Amniotic stem cell (primary cell): Measurements from ENCODE around the gene PPP2R5C.

Experiments used
- DNase-seq: peaks from one replicate; lab custom pipeline; 2025; lab: John Stamatoyannopoulos, UW

PPP2R5C gene

GRCh38 chr14:101814934-101815333 is 53.4 kb downstream of the PPP2R5C start:
- no peak for DNase-seq

DNA sequence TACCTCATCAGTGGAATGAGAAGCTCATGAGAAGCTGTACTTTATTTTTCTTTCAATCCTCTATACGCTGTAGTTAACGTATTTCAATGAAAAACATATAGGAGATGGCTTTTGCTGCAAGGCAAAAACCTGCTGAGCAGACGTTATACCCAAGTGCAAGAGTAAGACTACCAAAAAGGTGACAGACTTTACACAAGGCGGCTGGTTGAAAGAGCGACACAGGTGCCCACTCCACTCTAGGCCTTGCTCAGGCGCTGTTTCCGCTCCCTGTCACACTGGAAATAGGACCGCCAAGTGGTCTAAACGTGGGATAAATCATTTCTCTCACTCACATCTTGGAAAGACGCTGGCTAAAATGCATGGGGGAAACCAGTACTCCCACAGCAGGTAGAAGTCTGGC is 54.5 kb downstream of the PPP2R5C start:
- DNase-seq: no peak

- DNase-seq: no peak
Measured at GRCh38 chr14:101817501-101818001, 56.0 kb downstream of the PPP2R5C start.

GRCh38 chr14:101819251-101819990 is 57.9 kb downstream of the PPP2R5C start:
- DNase-seq: no peak

DNA sequence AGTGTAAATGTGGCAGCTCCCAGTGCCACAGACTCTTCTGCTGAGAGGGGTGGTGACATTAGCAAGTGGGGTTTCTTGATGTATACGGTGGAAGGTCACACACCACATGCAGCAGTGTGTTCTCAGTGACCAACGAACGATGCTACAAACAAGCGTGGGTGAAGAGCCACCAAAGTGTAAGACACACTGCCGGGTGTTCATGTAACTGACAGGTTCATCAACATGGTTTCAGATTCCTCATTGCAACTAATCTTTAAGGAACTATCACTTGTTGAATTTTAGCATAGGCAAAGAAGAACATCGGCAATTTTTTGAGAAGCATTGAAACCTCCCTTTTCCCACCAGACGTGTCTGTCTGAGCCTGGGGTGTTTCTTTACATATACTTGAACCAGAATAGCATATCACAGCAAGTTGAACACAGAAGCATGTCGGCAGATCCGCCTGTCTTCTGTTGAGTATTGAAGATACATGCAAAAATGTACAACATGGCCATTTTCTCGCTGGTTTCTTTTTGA is 58.8 kb downstream of the PPP2R5C start:
- DNase-seq: no peak

DNA sequence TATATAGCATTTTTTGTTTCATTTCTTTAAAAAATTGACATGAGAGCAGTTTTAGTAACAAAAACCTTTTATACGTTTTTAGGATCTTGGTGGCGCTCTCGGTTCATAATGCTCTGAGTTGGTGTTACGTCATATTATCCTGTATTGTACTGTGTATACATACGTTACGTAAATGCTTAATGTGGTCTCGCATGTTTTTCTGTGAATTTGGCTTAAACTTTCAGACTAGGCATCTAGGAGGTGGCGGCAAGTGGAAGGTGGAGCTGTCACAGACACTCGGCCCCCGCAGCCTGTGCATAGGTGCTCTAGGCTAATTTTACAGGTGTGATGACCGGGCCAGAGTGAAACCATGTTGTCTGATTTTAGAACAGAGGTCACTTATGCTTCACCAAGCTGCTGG is 60.0 kb downstream of the PPP2R5C start:
- no peak for DNase-seq

- DNase-seq: no peak
Measured at GRCh38 chr14:101823066-101823465, 61.6 kb downstream of the PPP2R5C start.

GRCh38 chr14:101823511-101824120 is 62.1 kb downstream of the PPP2R5C start:
- DNase-seq: no peak

DNA sequence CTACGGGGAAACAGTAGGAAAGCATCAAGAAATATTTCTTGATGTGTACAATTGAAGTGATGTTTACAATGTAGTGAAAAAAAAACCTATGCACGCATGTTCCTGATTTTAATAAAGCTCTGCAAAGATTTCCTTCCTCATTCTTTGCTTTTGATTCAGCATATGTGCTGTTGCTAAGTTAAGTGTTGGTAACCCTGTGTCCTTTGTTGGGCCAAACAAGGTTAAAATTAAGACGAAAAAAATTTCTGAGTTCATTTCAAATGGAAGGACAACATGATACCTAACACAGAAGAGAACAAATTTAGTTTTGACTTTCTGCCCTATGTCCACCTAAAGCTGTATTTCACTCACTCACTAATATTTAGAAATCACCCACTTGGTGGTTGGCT is 62.8 kb downstream of the PPP2R5C start:
- DNase-seq: no peak

DNA sequence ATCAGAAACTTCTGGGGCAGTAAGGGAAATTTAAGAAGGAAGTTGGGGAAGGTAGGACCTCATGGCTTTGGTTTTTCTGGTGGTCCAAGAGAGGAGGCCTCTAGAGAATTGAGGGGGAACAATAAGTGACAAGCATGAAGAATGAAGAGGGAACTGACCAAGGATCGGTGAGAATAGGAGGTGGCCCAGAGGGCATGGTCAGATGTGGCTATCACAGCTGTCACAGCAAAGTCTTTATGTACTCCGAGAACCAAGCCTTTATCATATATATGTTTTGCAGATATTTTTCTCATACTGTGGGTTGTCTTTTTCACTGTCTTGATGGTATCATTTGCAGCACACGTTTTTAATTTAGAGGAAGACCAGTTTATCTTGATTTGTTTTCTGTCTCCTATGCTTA is 64.3 kb downstream of the PPP2R5C start:
- DNase-seq: no peak

DNA sequence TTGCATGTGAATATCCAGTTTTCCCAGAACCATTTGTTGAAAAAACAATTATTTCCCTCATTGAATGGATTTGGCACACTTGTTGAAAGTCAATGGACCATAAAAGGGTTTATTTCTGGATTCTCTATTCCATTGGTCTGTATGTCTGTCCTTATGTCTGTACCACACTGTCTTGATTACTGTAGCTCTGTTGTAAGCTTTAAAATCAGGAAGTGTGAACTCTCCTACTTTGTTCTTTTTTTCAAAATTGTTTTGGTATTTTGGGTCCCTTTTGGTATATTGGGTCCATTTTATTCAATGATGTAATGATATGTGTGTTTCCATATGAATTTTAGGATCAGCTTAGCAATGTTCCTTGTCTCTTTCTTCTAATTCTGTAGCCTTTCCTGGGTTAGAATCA is 64.8 kb downstream of the PPP2R5C start:
- DNase-seq: no peak

DNA sequence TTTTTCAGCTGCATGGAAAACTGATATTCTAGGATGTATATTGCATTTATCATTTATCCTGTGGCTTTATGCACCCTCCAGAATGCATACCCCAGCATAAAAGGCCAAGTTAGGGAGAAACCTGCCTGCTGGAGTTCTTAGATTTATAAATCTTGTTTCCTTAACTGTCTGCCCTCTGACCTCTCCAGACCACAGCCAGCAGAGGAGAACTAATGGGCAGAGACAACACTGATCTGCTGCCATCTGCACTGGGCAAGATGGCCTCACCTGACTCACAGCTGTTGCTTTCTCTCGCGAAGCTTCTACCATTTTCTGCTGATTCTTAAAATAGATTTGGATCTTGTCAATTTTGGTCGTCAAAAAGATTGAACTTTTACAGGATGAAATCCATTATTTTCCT is 65.8 kb downstream of the PPP2R5C start:
- no peak for DNase-seq

- DNase-seq: no peak
Measured at GRCh38 chr14:101828046-101828445, 66.5 kb downstream of the PPP2R5C start.

DNA sequence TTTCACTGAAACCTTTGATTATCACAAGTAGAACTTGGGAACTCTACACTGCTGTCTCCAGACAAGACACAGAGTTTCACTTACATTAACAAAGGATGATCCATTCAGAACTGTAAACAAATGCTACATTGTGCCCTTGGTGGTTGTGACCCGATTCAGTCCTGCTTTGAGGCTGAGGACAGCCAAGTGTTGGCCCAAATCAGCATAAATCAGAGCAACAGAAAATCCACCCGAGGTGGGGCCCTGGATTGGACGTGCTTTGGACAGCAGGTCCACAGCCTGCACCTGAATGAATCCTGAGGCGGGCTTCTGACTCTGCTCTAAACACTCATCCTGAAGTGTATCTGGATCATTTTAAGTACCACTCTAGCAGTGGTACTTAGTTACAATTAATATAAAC is 68.8 kb downstream of the PPP2R5C start:
- no peak for DNase-seq

GRCh38 chr14:101833045-101833444 is 71.5 kb downstream of the PPP2R5C start:
- no peak for DNase-seq

DNA sequence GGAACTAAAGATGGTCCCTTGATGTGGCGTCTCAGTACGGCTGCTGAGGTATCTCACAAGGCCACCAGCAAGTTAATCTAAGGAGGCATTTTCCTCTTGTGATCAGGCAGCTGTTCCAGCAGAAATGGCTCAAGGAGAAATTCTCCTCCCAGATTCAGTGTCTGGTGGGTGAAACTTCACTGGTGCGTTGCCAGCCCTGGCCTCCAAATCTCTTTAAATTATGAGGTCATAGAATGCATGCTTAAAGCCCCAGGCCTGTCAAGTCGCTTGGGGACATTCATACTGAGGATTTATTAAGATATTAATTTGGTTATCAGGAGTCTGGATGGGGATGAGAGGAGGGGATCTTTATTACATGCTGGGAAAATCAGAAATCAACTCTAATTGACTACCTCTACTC is 72.9 kb downstream of the PPP2R5C start:
- no peak for DNase-seq

GRCh38 chr14:101834800-101835547 is 73.5 kb downstream of the PPP2R5C start:
- no peak for DNase-seq

DNA sequence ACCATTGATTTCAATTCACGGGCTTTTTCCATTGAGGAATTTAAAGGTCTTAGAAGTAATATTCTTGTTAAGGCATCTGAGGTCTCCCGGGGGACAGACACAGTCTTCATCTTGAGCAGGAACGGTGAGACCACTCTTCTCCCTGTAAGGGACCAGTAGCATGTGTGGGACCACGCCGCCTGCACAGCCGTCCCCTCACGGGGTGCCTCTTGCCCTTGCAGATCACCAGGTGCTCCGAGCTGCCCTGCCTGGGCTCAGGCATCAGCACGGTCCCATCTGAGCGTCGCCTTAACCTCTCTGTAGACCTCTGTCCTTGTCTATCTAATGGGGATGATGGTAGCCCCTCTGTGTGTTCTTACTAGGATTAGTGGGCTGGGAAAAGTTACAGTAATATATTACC is 74.1 kb downstream of the PPP2R5C start:
- DNase-seq: no peak

GRCh38 chr14:101836135-101836534 is 74.6 kb downstream of the PPP2R5C start:
- DNase-seq: no peak

DNA sequence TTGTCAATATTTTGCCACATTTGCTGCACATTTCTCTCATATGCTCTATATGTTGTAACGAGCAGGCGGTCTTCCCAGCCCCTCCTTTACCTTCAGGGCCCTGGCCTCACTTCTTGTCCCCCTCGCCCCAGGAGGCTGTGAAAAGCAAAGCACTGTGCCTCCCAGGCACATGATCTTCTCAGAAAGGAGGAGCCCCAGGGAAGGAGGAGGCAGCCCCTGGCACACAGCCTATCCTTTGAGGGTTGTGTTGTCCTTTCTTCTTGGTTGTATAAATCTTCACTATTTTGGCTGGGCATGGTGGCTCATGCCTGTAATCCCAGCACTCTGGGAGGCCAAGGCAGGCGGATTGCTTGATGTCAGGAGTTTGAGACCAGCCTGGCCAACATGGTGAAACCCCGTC is 77.0 kb downstream of the PPP2R5C start:
- no peak for DNase-seq

DNA sequence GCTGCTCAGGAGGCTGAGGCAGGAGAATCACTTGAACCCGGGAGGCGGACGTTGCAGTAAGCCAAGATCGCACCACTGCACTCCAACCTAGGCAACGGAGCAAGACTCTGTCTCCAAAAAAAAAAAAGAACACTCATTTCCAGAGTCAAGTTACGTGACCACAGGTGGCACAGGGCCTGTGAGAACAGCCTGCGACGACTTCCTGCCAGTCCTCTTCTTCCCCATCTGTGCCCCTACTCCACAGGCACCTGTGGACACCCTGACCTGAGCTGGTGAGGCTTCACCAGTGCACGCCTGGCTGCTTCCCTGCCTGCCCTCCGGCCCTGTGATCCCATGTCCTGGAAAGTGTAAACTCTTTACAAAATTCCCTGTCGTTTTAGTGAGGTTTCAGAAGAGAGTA is 77.7 kb downstream of the PPP2R5C start:
- no peak for DNase-seq

- no peak for DNase-seq
Measured at GRCh38 chr14:101839661-101840060, 78.2 kb downstream of the PPP2R5C start.
